K562 (cell line): ENCODE results near the gene TCP10L. TPM values are rescaled to one million over a fixed set of nuclear protein-coding genes. Genes with fewer than 3 reads are reported as not detected.
"Not testable (repeated sequence)": the region's sequence is repeated elsewhere in the genome, so short reads cannot be mapped to it uniquely, and the experiment has no call there.

ENCODE experiments used
- ATAC-seq: fragments of 200-7000 bp; cut with Tn5 transposase; 3 replicates; pipeline ENCODE4 v1.9.1; 2020; ENCODE audit warnings: moderate library complexity
- BruUV-seq: library from RNA; stranded (reverse); fragments of 400-500 nt; replicated peaks from 2 replicates; lab custom pipeline; 2021; lab: Mats Ljungman, UMichigan
- CTCF ChIA-PET: fragments of 300-600 bp; formaldehyde crosslinking; extraction: SDS; loops from one replicate; lab custom pipeline; 2021; ENCODE audit warnings: low intra/inter-chr PET ratio; lab: Yijun Ruan, JAX
- POLR2A ChIA-PET: fragments of 300-600, 350-650 bp; sonication (Branson Sonifier 250); formaldehyde crosslinking; extraction: SDS; loops from one replicate; lab custom pipeline; 2021; ENCODE audit warnings: antibody characterized with exemption, inconsistent platforms; lab: Yijun Ruan, JAX
- DNase-seq, 4 experiments: peaks; one replicate each; pipeline versions ENCODE4 v3.0.0 to v3.0.0-alpha.2; 2011 to 2018; ENCODE audit warnings: low spot score in 3 of 4, mixed read lengths in 3 of 4; ENCODE audit errors: extremely low read depth in 1 of 4
- FAIRE-seq: peaks from 2 replicates; lab custom pipeline; 2011; peaks lifted over from hg19 to GRCh38; lab: Jason Lieb, UNC
- H2AFZ ChIP-seq: 2 replicates; pipeline ENCODE4 v1.6.0; 2011; ENCODE audit warnings: low read depth, low read length, control low read depth, inconsistent platforms
- H3K27ac ChIP-seq: fragments of 200-600 bp; 3 replicates; pipeline ENCODE4 v1.8.0; 2011; ENCODE audit warnings: low read depth, mild to moderate bottlenecking, control low read depth, inconsistent platforms, low read length, moderate library complexity, mixed read lengths; ENCODE audit errors: extremely low read depth
- H3K27me3 ChIP-seq, 2 experiments: fragments of 300-600 bp in 1 of 2; 2 replicates in 1 of 2; 3 replicates in 1 of 2; pipeline versions ENCODE4 v1.6.0 to v1.8.0; 2011; ENCODE audit warnings: inconsistent platforms in 2 of 2, low read length in 2 of 2, mild to moderate bottlenecking in 1 of 2, mixed read lengths in 1 of 2, moderate library complexity in 1 of 2; ENCODE audit not compliant: control insufficient read depth in 2 of 2, insufficient read depth in 2 of 2
- H3K36me3 ChIP-seq: fragments of 300-600 bp; 3 replicates; pipeline ENCODE4 v1.8.0; 2011; ENCODE audit warnings: mild to moderate bottlenecking, low read length, inconsistent platforms; ENCODE audit not compliant: control insufficient read depth, insufficient read depth
- H3K4me1 ChIP-seq, 2 experiments: fragments of 200-600 bp in 1 of 2; replicated peaks in 1 of 2; 2 replicates in 1 of 2; 3 replicates in 1 of 2; pipeline versions ENCODE4 v1.5.1 to v1.8.0; 2011; ENCODE audit warnings: inconsistent platforms in 2 of 2, low read length in 2 of 2, mild to moderate bottlenecking in 1 of 2, mixed read lengths in 1 of 2, moderate library complexity in 1 of 2; ENCODE audit not compliant: control insufficient read depth in 2 of 2, insufficient read depth in 2 of 2
- H3K4me2 ChIP-seq: 2 replicates; pipeline ENCODE4 v1.6.1; 2011; ENCODE audit warnings: low read length, control low read depth, inconsistent platforms, mixed read lengths; ENCODE audit not compliant: insufficient read depth
- H3K4me3 ChIP-seq: fragments of 200-600 bp; sonication (generic), shearing (Covaris generic); 2 replicates; pipeline ENCODE4 v1.5.1; 2016; ENCODE audit warnings: control low read depth, inconsistent platforms
- H3K79me2 ChIP-seq: fragments of 200-600 bp; 3 replicates; pipeline ENCODE4 v1.8.0; 2011; ENCODE audit warnings: low read length, inconsistent platforms; ENCODE audit not compliant: control insufficient read depth, insufficient read depth
- H3K9ac ChIP-seq, 2 experiments: 2 replicates each; pipeline versions ENCODE4 v1.6.0 to v1.6.1; 2011; ENCODE audit warnings: low read depth in 2 of 2, low read length in 2 of 2, control low read depth in 1 of 2, inconsistent platforms in 1 of 2, mild to moderate bottlenecking in 1 of 2, mixed read lengths in 1 of 2; ENCODE audit not compliant: insufficient read depth in 1 of 2
- H3K9me1 ChIP-seq: one replicate; pipeline ENCODE4 v1.6.0; 2011; ENCODE audit warnings: inconsistent platforms, mild to moderate bottlenecking, low read length, moderate library complexity; ENCODE audit not compliant: control insufficient read depth, insufficient read depth
- H3K9me3 ChIP-seq: replicated peaks from 2 replicates; pipeline ENCODE4 v1.5.1; 2011; ENCODE audit warnings: low read depth, low read length, inconsistent platforms; ENCODE audit not compliant: control insufficient read depth, insufficient read depth
- H4K20me1 ChIP-seq: replicated peaks from 2 replicates; pipeline ENCODE4 v1.6.1; 2011; ENCODE audit warnings: low read length, inconsistent platforms, mixed read lengths; ENCODE audit not compliant: control insufficient read depth, insufficient read depth
- BCOR ChIP-seq: fragments of 450-650 bp; IDR thresholded peaks from 2 replicates; pipeline ENCODE4 v1.6.1; 2016
- CEBPB ChIP-seq: fragments of 450-650 bp; IDR thresholded peaks from 2 replicates; pipeline ENCODE4 v1.6.1; 2016; ENCODE audit warnings: missing genetic modification characterization, missing compliant biosample characterization
- CEBPG ChIP-seq, 3 experiments: fragments of 200-800 bp in 1 of 3; sonication (Bioruptor generic) in 1 of 3; sonication (generic) in 1 of 3; formaldehyde crosslinking in 1 of 3; IDR thresholded peaks in 2 of 3; conservative IDR thresholded peaks in 1 of 3; 2 replicates each; pipeline versions ENCODE4 v1.6.1 to v1.8.0; 2016 to 2022; ENCODE audit warnings: missing compliant biosample characterization in 2 of 3, missing genetic modification characterization in 2 of 3, mild to moderate bottlenecking in 1 of 3, missing genetic modification reagents in 1 of 3
- KAT7 ChIP-seq: sonication (generic); formaldehyde crosslinking; IDR thresholded peaks from 2 replicates; pipeline ENCODE4 v1.8.0; 2022; ENCODE audit warnings: missing genetic modification reagents, mild to moderate bottlenecking, borderline replicate concordance
- WGBS: fragments of 100-300 bp; shearing (Covaris generic); methylation state at CpG from one replicate; pipeline ENCODE4 v1.1.6; 2016; ENCODE audit warnings: low coverage, mixed read lengths; ENCODE audit not compliant: insufficient coverage; ENCODE audit errors: missing lambda C conversion rate; 5-methylcytosine and 5-hydroxymethylcytosine counted together
- in situ Hi-C: fragments of 300-500 bp; cut with MboI; formaldehyde crosslinking; loops from 4 replicates; pipeline ENCODE4 v1.15.0; 2018; ENCODE audit warnings: inconsistent platforms, mixed read lengths
- intact Hi-C: fragments of 100-400 bp; cut with micrococcal nuclease; formaldehyde crosslinking; loops from 2 replicates; pipeline ENCODE4 v1.14.2; 2022
- polyA plus RNA-seq, 8 experiments: library from polyadenylated mRNA; depleted of rRNA in 4 of 8; stranded (reverse) in 5 of 8; unstranded in 3 of 8; fragments of >200 nt; fragmentation: Nextera tagmentation in 2 of 8; fragmentation: Illumina TruSeq in 1 of 8; extraction: Ambion mirVana in 2 of 8; extraction: Trizol in 1 of 8; gene quantifications; 2 replicates each; pipeline versions ENCODE4 v1.2.1 to v1.2.3, GENCODE V29; 2011 to 2014; ENCODE audit warnings: inconsistent platforms in 1 of 8, missing spikeins in 1 of 8
- total RNA-seq, 7 experiments: library from RNA; depleted of rRNA in 6 of 7; stranded (reverse); fragments of >200 nt in 6 of 7; fragmentation: Illumina TruSeq in 2 of 7; extraction: Trizol in 2 of 7; gene quantifications; 2 replicates each; pipeline versions ENCODE4 v1.2.1 to v1.2.3, GENCODE V29; 2011 to 2021; ENCODE audit warnings: low replicate concordance in 1 of 7
- TF ChIP-seq, protein P1 (sequence below), 2 experiments: fragments of 450-650 bp in 1 of 2; sonication (generic) in 1 of 2; formaldehyde crosslinking in 1 of 2; IDR thresholded peaks; 2 replicates each; pipeline versions ENCODE4 v1.7.1 to v1.9.0; 2016 to 2022; ENCODE audit warnings: inconsistent platforms in 1 of 2, mild to moderate bottlenecking in 1 of 2, missing genetic modification reagents in 1 of 2

The TCP10L gene
- total and polyA plus RNA-seq, 9 of the 15 experiments (the other 6 are each of a cell fraction or from before 2014, with no cell fraction given), result 0.34 to 0.91 (median 0.56) TPM; not detected in 2

DNA sequence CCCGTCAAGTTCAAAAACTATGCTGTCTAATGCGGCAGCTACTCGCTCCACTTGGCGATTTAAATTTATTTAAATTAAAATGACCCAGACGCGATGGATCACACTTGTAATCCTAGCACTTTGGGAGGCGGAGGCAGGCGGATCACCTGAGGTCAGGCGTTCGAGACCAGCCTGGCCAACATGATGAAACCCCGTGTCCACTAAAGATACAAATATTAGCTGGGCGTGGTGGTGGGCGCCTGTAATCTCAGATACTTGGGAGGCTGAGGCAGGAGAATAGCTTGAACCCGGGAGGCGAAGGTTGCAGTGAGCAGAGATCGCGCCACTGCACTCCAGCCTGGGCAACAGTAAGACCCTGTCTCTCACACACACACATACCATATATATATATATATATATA is 25.6 kb upstream of the TCP10L start:
- peak overlapping the region; percentile 75 for H3K4me2 ChIP-seq
- FAIRE-seq, H2AFZ ChIP-seq, CTCF ChIA-PET, ATAC-seq, H4K20me1 ChIP-seq, H3K27ac ChIP-seq, H3K9me3 ChIP-seq, BruUV-seq, H3K9me1 ChIP-seq, in situ Hi-C loops, H3K27me3 ChIP-seq, DNase-seq: not testable (repeated sequence)
- peaks cover 45% of the 10 kb centered on the region for H3K36me3 ChIP-seq
- H3K79me2 ChIP-seq, result peaks cover 32% of the 10 kb centered on the region
- H3K4me3 ChIP-seq, result peak overlapping the region; percentile 89
- intact Hi-C loops, result loop anchor here (5.0 kb wide), 2 partner anchors 161 to 219 kb away; partner anchors contain the start of genes PAXBP1 and URB1
- POLR2A ChIA-PET, result interaction anchor here (3.2 kb wide), 1 partner anchor 9 kb away, joined by 13 read pairs; no protein-coding TSS in a partner anchor
- TF ChIP-seq, protein P1, sequence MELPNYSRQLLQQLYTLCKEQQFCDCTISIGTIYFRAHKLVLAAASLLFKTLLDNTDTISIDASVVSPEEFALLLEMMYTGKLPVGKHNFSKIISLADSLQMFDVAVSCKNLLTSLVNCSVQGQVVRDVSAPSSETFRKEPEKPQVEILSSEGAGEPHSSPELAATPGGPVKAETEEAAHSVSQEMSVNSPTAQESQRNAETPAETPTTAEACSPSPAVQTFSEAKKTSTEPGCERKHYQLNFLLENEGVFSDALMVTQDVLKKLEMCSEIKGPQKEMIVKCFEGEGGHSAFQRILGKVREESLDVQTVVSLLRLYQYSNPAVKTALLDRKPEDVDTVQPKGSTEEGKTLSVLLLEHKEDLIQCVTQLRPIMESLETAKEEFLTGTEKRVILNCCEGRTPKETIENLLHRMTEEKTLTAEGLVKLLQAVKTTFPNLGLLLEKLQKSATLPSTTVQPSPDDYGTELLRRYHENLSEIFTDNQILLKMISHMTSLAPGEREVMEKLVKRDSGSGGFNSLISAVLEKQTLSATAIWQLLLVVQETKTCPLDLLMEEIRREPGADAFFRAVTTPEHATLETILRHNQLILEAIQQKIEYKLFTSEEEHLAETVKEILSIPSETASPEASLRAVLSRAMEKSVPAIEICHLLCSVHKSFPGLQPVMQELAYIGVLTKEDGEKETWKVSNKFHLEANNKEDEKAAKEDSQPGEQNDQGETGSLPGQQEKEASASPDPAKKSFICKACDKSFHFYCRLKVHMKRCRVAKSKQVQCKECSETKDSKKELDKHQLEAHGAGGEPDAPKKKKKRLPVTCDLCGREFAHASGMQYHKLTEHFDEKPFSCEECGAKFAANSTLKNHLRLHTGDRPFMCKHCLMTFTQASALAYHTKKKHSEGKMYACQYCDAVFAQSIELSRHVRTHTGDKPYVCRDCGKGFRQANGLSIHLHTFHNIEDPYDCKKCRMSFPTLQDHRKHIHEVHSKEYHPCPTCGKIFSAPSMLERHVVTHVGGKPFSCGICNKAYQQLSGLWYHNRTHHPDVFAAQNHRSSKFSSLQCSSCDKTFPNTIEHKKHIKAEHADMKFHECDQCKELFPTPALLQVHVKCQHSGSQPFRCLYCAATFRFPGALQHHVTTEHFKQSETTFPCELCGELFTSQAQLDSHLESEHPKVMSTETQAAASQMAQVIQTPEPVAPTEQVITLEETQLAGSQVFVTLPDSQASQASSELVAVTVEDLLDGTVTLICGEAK (IDR thresholded peaks at IDR 0.05), result 0 out of 2 replicates have a peak, but pooled peaks have one; percentile 14
- TF ChIP-seq, protein P1 (CRISPR knock-in tag; IDR thresholded peaks at IDR 0.05), result not testable (repeated sequence)
- TF ChIP-seq CEBPG (CRISPR knock-in tag; IDR thresholded peaks at IDR 0.05) (peak; percentile 77), CEBPG (tag; conservative IDR thresholded peaks at IDR 0.05 in 1 of 2, IDR thresholded peaks at IDR 0.05 in 1 of 2) (peak; percentile 17 to 49; a peak in 2 of 4 replicates), BCOR (0 out of 2 replicates have a peak, but pooled peaks have one; percentile 18), CEBPB (tag) (0 out of 2 replicates have a peak, but pooled peaks have one; percentile 21), KAT7 (CRISPR knock-in tag) (0 out of 2 replicates have a peak, but pooled peaks have one; percentile 27)
- WGBS, result 5% methylated on average over 17 of the region's 17 CpGs
- peak overlapping the region; percentile 54 to 68; a peak in 3 of 4 replicates for H3K9ac ChIP-seq
- H3K4me1 ChIP-seq, result peaks cover 6 to 24% of the 10 kb centered on the region in 2 experiments; a peak in 4 of 5 replicates
